Liver (tissue), 3 donors: ENCODE results near the gene ROBO4.

Experiments used
- CTCF ChIP-seq: fragments of 150-350 bp; IDR thresholded peaks from 2 replicates; pipeline ENCODE4 v1.5.1; 2017; ENCODE audit warnings: improper control_type of control experiment, low read depth, low read length; ENCODE audit not compliant: missing input control
- EGR1 ChIP-seq, 2 donors: IDR thresholded peaks; 2 replicates each; pipeline ENCODE4 v1.6.1; 2016 to 2018; ENCODE audit warnings: antibody characterized with exemption in 2 of 2, low read depth in 2 of 2
- HNF4G ChIP-seq: IDR thresholded peaks from 2 replicates; pipeline ENCODE4 v1.6.1; 2016; ENCODE audit warnings: antibody characterized with exemption
- JUND ChIP-seq, 2 donors: IDR thresholded peaks; 2 replicates each; pipeline ENCODE4 v1.6.1; 2016; ENCODE audit warnings: antibody characterized with exemption in 2 of 2
- TAF1 ChIP-seq: conservative IDR thresholded peaks from 2 replicates; pipeline ENCODE4 v1.6.1; 2016; ENCODE audit warnings: antibody characterized with exemption, mild to moderate bottlenecking
- ZBTB33 ChIP-seq: IDR thresholded peaks from 2 replicates; pipeline ENCODE4 v1.6.1; 2016; ENCODE audit warnings: antibody characterized with exemption
- TF ChIP-seq, protein P1 (sequence below): IDR thresholded peaks from 2 replicates; pipeline ENCODE4 v1.6.1; 2016; ENCODE audit warnings: antibody characterized with exemption
- donor health status: healthy.
- donor health status: healthy.

- TF ChIP-seq CTCF (no peak), JUND (IDR thresholded peaks at IDR 0.05) (no peak), TAF1 (no peak), ZBTB33 (no peak), HNF4G (no peak), EGR1 (IDR thresholded peaks at IDR 0.05; ENCODE audit: low read depth in 2 of 2) (no peak)
- TF ChIP-seq, protein P1, sequence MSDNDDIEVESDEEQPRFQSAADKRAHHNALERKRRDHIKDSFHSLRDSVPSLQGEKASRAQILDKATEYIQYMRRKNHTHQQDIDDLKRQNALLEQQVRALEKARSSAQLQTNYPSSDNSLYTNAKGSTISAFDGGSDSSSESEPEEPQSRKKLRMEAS: no peak
These were observed 18.7 kb upstream of the ROBO4 start for GRCh38 chr11:124916370-124916710.
